ENCODE results near the gene OR52W1.

GRCh38 chr11:6191742-6192141 is 7.3 kb upstream of the OR52W1 start:
- TF ChIP-seq CTCF (IDR thresholded peaks at IDR 0.05; ENCODE audit: low read depth, low read length) (no peak), EZH2phosphoT487 (IDR thresholded peaks at IDR 0.05; ENCODE audit: low read depth) (no peak)

Measured in OCI-LY3 (cell line).